HUDEP-2 (cell line): ENCODE measurements around the gene MSN.
"Not testable (repeated sequence)": the region's sequence is repeated elsewhere in the genome, so short reads cannot be mapped to it uniquely, and the experiment has no call there.

Experiments used
- DNase-seq, 76 experiments: peaks; one replicate each; lab custom pipeline; 2025; ENCODE audit not compliant: unreplicated experiment in 76 of 76; lab: John Stamatoyannopoulos, UW

Gene MSN

DNA sequence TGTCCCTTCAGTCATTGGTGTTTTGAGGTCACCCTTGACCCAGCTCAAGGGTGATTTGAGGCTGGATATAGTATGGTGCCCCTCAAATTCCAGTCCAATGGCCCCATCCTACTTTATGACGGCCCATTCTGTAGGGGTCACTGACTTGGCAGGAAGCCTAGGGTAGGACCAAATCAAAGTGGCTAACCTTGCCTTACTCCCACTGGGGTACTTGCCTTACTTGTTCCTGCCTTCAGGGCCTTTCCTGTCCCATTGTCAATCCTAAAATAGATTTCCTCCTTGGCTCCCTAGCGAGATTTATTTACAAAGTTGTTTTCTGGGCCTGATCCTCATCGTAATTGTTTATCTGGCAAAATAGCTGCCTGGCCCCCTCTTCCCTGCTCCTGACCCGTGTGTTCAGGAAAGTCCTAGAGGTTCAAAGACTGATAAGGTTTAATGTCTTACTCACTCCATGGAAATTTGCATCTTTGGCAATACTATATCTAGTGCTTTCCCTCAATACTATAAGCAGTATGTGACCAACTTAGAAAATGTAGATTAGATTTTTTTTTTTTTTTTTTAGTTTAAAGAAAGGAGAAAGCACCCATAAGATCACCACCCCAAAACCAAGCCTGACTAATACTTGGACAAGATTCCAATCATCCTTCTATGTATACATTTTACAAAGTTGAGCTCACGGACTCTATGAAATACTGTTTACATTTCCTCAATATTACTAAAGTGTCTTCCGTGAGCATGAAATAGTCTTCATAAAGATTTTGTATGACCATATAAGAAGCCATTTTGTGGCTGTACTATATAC, 44.8 kb downstream of the MSN start:
- DNase-seq, result no peak

- DNase-seq, result no peak
Observed at GRCh38 chrX:65718538-65718937, 51.1 kb downstream of the MSN start.

DNA sequence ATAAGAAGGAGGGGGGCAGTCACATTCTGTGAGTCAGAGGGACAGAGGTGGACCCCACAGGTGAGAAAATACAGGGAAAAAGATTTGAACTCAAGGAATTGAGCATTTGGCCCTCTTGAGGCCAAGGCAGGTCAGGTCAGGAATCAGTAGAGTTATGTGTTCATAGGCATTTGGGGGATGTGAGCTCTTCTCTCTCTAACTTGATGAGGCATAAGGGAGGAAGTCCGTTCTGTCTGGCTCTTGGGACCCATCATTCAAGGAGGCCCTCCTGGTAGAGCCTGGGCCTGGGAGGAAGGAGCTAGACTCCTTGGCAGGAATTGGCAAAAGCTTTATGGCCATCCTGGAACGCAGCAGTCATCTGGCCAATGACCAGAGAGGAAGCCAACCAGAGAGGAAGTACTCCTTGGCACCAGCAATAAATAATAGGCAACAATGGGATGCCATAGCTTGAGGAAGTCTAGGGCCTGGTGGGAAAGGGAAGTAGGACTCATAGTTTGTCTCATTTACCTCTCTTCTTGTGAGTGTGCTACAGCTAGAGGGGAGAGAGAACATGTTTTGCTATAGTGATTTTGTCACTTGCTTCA, 53.0 kb downstream of the MSN start:
- DNase-seq, result no peak

DNA sequence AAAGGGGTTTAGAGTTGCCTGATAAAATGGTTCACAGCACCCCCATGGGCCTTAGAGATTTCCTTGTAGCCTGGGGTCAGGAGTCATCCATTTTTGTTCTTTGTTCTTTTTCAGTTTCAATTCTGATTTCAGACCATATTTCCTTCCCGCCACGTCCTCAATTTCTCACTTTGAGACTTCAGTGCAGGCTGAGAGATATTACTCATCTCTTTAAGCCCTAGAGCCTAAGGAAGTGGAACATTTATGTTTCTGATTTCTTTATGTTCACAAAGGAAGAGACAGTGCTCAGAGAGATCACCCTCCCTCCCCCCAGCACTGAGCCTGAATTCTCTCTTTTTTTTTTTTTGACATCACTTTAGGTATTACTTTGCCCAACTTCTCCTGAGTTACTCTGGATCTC, 56.3 kb downstream of the MSN start:
- DNase-seq, result no peak

DNA sequence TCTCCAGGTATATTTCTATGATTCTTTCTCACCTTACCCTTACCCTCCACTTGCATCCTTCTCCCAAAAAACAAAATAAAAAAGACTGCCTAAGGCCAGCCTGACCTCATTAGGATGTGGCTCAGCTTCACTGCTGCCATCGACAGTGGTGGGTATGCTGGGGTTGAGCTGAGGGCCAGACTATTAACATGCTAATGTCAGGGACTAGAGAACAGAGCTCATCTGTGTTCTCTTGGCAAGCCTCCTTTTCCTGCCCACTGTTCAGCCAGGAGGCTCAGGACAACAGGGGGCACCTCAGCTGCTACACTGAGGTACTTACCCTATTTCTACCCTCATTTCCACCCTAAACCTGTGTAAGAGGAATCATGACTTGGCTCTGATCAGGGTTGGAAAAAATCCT, 59.3 kb downstream of the MSN start:
- DNase-seq, result no peak

- no peak for DNase-seq
Observed at GRCh38 chrX:65731684-65732289, 64.3 kb downstream of the MSN start.

DNA sequence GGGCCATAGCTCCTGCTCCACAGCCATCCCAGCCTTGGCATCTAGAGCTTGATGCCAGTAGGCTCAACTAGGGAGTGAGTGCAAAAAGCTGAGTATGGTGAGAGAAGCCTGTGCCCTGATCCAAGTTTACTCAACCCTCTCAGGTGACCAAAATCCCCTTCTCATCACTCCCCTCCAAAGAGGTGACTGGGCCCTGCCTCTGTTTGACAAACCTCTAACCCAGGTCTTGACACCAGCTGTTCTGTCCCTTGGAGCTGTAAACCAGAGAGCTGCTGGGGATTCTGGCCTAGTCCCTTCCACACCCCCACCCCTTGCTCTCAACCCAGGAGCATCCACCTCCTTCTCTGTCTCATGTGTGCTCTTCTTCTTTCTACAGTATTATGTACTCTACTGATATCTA, 73.5 kb downstream of the MSN start:
- DNase-seq, result no peak

DNA sequence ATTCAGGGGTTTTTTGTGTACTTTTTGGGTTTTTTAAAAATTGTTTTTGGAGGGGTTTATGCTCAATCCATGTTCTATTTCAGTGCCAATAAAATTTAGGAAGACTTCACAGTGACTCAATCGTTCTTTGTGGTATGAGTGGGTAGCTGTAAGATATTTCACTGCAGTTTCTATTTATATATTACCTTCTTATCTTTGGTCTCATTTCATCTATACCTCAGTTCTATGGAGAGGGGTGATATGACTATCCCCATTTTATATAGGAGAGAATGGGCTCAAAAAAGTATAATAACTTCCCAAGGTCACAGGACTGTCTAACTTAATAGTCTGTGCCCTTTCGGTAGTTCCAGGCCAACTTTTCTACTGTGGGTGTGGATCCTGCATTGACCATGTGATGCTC, 74.4 kb downstream of the MSN start:
- no peak for DNase-seq

GRCh38 chrX:65744965-65745364, 77.5 kb downstream of the MSN start:
- no peak for DNase-seq

GRCh38 chrX:65745427-65745826, 78.0 kb downstream of the MSN start:
- no peak for DNase-seq

DNA sequence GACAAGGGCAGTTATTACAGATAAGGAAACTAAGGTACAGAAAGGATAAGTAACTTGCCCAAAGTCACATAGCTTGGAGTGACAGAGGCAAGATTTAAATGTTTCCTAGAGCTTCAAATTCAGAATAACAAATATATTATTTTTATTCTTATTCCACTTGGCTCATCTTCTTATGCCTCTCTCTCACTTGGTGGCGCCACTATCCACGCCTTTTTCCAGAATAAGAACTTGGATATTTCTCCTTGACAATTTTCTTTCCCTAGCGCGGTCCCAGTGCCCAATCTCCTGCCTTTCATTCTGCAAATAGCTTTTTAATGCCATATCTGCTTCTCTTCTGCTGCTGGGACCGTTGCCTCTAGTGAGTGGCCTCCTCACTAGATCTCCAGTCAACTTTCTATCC, 78.5 kb downstream of the MSN start:
- no peak for DNase-seq

DNA sequence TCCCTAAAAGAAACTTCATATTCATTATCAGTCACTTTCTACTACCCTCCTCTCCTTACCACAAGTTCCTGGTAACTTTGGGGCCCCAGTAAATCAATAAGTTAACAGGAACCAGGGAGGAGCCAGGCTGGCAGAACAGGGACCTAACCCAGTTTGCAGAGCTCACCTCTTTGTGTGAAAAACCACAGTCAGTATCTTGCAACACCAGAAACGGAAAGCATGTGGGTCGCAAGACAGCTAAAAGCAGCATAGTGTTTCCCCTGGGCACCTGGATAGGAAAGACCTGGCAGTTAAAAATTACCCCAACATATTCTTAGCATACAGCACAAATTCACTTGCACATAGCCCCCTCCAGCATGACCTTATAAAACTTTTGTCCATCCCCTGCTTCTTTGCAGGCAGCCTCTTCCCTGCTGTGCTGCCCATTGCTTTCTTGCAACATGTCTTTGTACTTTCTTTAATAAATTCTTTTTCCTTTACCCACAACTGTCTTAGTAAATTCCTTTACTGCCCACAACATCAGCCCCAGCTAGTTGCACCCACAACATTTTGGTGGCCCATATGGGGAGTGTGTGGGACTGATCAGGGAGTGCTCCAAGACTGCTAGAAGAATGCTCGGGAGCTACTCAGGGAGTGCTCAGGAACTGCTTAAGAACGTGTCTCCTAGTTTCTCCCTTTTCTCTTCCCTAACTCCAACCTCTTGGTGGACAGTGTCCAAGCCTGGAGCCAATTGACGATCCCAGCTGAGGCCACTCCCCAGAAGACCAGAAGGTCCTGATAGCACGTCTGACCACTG, 83.4 kb downstream of the MSN start:
- peak in 6 of 76 experiments; percentile 0 to 5 (median 2) for DNase-seq

GRCh38 chrX:65751519-65751918, 84.1 kb downstream of the MSN start:
- no peak for DNase-seq

DNA sequence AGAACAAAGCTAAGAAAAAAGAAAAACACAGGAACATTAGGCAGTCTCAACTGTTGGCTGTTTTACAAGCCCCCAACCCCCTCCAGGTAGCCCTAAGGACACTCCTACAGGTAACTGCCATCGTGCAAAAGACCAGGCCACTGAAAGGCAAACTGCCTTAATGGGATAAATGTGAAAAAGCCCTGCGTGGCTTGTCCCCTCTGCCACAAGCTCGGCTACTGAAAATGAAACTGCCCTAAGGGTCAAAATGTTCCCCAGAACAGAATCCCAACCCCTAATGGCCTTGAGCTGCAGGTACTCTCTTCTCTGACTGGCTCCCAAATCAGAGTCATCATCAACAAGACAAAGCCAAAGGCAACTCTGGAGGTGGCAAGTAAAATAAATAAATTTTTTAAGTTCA, 84.8 kb downstream of the MSN start:
- no peak for DNase-seq

DNA sequence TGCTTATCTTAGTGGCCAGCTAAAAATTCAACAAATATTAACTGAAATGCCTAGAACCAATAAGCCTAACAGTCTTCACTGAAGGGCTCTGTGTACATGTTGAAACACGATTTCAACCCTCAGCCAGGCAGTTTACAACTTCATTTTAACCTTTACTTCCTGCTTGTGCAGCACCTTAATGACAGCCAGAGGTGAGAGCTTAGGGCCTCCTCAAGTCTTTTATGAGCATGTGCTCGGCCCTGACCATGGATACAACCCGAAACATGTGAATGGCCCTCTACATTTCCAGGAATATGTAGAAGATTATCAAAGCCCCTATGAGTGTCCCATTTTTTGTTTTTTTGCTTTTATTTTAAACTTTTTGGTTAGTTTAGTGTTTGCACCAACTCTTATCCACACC, 88.3 kb downstream of the MSN start:
- DNase-seq, result peak in 1 of 76 experiments; percentile 4

- DNase-seq, result no peak
Observed at GRCh38 chrX:65757943-65758342, 90.5 kb downstream of the MSN start.

DNA sequence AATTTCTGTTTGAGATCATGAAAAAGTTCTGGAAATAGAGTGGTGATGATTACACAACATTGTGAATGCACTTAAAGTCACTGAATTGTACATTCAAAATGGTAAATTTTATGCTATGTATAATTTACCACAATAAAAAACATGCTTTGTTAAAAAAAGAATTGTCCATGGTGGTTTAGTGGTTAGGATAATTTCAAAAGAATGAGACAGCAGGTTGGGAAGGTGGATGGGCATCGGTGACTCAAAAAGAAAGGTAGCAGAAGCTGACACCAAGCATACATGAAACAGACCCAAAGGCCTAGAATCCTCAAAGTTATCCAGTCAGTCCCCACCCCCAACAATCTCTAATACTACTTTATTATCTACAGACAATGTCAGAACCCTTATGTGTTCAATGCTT, 91.1 kb downstream of the MSN start:
- DNase-seq, result no peak

GRCh38 chrX:65759525-65759924, 92.1 kb downstream of the MSN start:
- not testable (repeated sequence) for DNase-seq

- DNase-seq, result no peak
Observed at GRCh38 chrX:65769564-65770292, 102.3 kb downstream of the MSN start.

GRCh38 chrX:65772842-65773241, 105.4 kb downstream of the MSN start:
- no peak for DNase-seq

GRCh38 chrX:65781845-65782244, 114.4 kb downstream of the MSN start:
- DNase-seq, result no peak
